Activated CD4-positive, alpha-beta T cell treated with anti-CD3 and anti-CD28 coated beads for 36 hours (primary cell): ENCODE results near the gene ALPI. TPM values are rescaled to one million over a fixed set of nuclear protein-coding genes. Genes with fewer than 3 reads are reported as not detected.

ENCODE experiments used
- ATAC-seq: fragments of 200-7000 bp; cut with Tn5 transposase; one replicate; pipeline ENCODE4 v1.10.0; 2021; ENCODE audit warnings: mild to moderate bottlenecking, moderate library complexity
- CTCF ChIA-PET: fragments of 350-600 bp; sonication (Branson Sonifier 250); formaldehyde crosslinking; loops from one replicate; lab custom pipeline; 2021; ENCODE audit warnings: antibody characterized with exemption; lab: Charles Lee
- POLR2A ChIA-PET: fragments of 350-600 bp; sonication (Branson Sonifier 250); formaldehyde crosslinking; loops from one replicate; lab custom pipeline; 2021; ENCODE audit warnings: antibody characterized with exemption, inconsistent platforms; lab: Charles Lee
- DNase-seq: peaks from one replicate; pipeline ENCODE4 v3.0.0-alpha.2; 2020
- H3K27ac Mint-ChIP-seq: one replicate; pipeline ENCODE4 v1.8.0; 2021; ENCODE audit warnings: mixed read lengths
- H3K27me3 Mint-ChIP-seq: one replicate; pipeline ENCODE4 v1.8.0; 2021; ENCODE audit warnings: mixed read lengths
- H3K36me3 Mint-ChIP-seq: one replicate; pipeline ENCODE4 v1.8.0; 2021; ENCODE audit warnings: low read depth, mixed read lengths
- H3K4me1 Mint-ChIP-seq: one replicate; pipeline ENCODE4 v1.8.0; 2021; ENCODE audit warnings: mixed read lengths
- H3K4me3 Mint-ChIP-seq: one replicate; pipeline ENCODE4 v1.8.0; 2021; ENCODE audit warnings: mild to moderate bottlenecking, moderate library complexity, mixed read lengths
- H3K9me3 Mint-ChIP-seq: one replicate; pipeline ENCODE4 v1.8.0; 2021; ENCODE audit warnings: low read depth, mixed read lengths
- intact Hi-C, 2 experiments: fragments of 100-400 bp; cut with DNase I in 1 of 2; cut with micrococcal nuclease in 1 of 2; formaldehyde crosslinking; loops; one replicate each; pipeline versions ENCODE4 v1.14.2 to v1.15.1; 2022 to 2024; cut with DNase I, micrococcal nuclease
- total RNA-seq, 2 experiments: library from RNA; stranded (reverse); gene quantifications; one replicate each; pipeline ENCODE4 v1.2.3, GENCODE V29; 2021

Gene ALPI
- total RNA-seq, 2 experiments from 2014 or later = not detected

GRCh38 chr2:232473467-232473890, 17.5 kb downstream of the ALPI start:
- CTCF ChIA-PET = no interaction called here

DNA sequence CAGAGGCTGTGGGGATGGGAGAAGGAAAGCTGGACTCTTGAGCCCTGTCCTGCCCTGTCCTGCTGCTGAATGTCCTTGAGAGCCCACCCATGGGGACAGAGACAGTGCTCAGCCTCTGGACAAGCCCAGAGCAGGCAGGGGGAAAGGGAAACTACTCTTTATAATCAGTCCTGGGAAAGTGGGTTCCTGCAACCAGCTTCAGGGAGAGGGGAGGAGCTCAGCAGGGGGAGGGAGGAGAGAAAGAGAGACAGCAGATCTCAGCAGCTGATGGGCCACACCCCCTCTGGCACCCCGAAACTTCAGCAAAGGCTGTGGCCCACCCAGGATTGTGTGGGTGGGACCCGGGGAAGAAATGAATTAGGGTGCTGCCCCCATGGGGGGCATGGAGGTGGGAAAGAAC, 20.1 kb downstream of the ALPI start:
- intact Hi-C loops = no loop called here
- no peaks in the 10 kb centered on the region for H3K4me1 Mint-ChIP-seq
- POLR2A ChIA-PET = no interaction called here
- peaks cover 13% of the 10 kb centered on the region for H3K9me3 Mint-ChIP-seq
- CTCF ChIA-PET = interaction anchor here (0.8 to 0.9 kb wide), 2 partner anchors 9 to 35 kb away, joined by 4 to 5 read pairs; no protein-coding TSS in a partner anchor
- H3K36me3 Mint-ChIP-seq = no peaks in the 10 kb centered on the region
- H3K27me3 Mint-ChIP-seq = peaks cover 21% of the 10 kb centered on the region
- ATAC-seq (no peak), DNase-seq (no peak)
- no peak overlapping the region for H3K27ac Mint-ChIP-seq
- no peak overlapping the region for H3K4me3 Mint-ChIP-seq

More at GRCh38 chr2:232473467-232473890, 17.5 kb downstream of the ALPI start:
- peaks cover 13% of the 10 kb centered on the region for H3K9me3 Mint-ChIP-seq
- no peak for DNase-seq
- H3K4me1 Mint-ChIP-seq = no peaks in the 10 kb centered on the region
- H3K27me3 Mint-ChIP-seq = peaks cover 28% of the 10 kb centered on the region
- POLR2A ChIA-PET = no interaction called here
- H3K4me3 Mint-ChIP-seq = no peak overlapping the region
- intact Hi-C loops = no loop called here
- H3K36me3 Mint-ChIP-seq = no peaks in the 10 kb centered on the region
- no peak overlapping the region for H3K27ac Mint-ChIP-seq
- ATAC-seq = no peak

GRCh38 chr2:232476791-232477190, 20.8 kb downstream of the ALPI start:
- H3K27me3 Mint-ChIP-seq = peaks cover 16% of the 10 kb centered on the region
- DNase-seq = no peak
- no peaks in the 10 kb centered on the region for H3K4me1 Mint-ChIP-seq
- peaks cover 10% of the 10 kb centered on the region for H3K9me3 Mint-ChIP-seq
- no peak overlapping the region for H3K4me3 Mint-ChIP-seq
- H3K27ac Mint-ChIP-seq = no peak overlapping the region
- H3K36me3 Mint-ChIP-seq = no peaks in the 10 kb centered on the region
- CTCF ChIA-PET = interaction anchor here (0.6 kb wide), 3 partner anchors 208 to 627 kb away, joined by 3 read pairs; no protein-coding TSS in a partner anchor
- POLR2A ChIA-PET = no interaction called here
- no peak for ATAC-seq
- intact Hi-C loops = no loop called here

DNA sequence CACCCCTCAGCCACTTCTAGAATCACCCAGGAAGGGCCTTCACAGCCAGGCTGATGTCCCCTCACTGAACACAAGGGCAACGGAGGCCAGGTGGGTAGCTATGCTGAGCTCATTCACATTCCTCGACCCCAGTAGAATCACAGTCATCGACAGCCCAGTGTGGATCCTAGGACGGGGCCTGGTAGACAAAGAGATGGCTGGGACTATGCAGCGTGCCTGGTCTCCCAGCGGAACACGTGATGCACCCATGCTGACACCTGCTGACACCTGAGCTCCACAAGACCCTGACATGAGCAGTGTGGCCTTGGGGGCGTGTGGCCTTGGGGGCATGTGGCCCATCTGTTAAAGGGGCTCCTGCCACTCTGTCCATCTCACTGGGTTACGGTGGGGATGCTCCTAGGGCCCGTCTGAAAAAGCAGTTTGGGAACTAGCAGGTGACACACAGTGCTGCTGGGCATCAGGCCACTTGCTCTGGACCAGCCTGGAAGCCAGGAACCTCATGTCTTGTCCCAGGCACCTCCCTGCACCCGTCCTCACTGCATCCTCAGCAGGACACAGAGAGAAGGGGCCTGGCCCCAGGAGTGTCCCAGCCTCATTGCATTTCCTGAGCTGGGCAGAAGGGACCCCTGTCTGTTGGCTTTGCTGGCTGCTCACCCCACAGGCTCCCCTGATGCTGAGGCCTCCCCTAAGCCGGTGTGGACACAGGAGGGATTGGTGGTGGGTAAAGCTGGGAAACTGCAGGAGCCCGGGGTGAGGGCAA, 22.0 kb downstream of the ALPI start:
- Mint-ChIP-seq H3K9me3 (peaks cover under 1% of the 10 kb centered on the region), H3K36me3 (no peaks in the 10 kb centered on the region), H3K27ac (no peak overlapping the region), H3K4me1 (no peaks in the 10 kb centered on the region), H3K27me3 (peaks cover 6% of the 10 kb centered on the region), H3K4me3 (no peak overlapping the region)
- intact Hi-C loops = no loop called here
- ChIA-PET POLR2A (no interaction called here), CTCF (no interaction called here)
- ATAC-seq (no peak), DNase-seq (no peak)

GRCh38 chr2:232478571-232479340, 22.8 kb downstream of the ALPI start:
- no peak for DNase-seq
- H3K9me3 Mint-ChIP-seq = no peaks in the 10 kb centered on the region
- CTCF ChIA-PET = no interaction called here
- H3K4me3 Mint-ChIP-seq = no peak overlapping the region
- POLR2A ChIA-PET = no interaction called here
- intact Hi-C loops = no loop called here
- peaks cover 6% of the 10 kb centered on the region for H3K27me3 Mint-ChIP-seq
- ATAC-seq = no peak
- no peak overlapping the region for H3K27ac Mint-ChIP-seq
- no peaks in the 10 kb centered on the region for H3K4me1 Mint-ChIP-seq
- H3K36me3 Mint-ChIP-seq = no peaks in the 10 kb centered on the region

GRCh38 chr2:232479341-232480200, 23.6 kb downstream of the ALPI start:
- Mint-ChIP-seq H3K36me3 (no peaks in the 10 kb centered on the region), H3K27ac (no peak overlapping the region), H3K4me3 (no peak overlapping the region), H3K9me3 (no peaks in the 10 kb centered on the region), H3K4me1 (no peaks in the 10 kb centered on the region), H3K27me3 (peaks cover 9% of the 10 kb centered on the region)
- DNase-seq = no peak
- intact Hi-C loops = no loop called here
- no peak for ATAC-seq
- POLR2A ChIA-PET = no interaction called here
- CTCF ChIA-PET = no interaction called here

GRCh38 chr2:232480201-232481190, 24.5 kb downstream of the ALPI start:
- ATAC-seq = no peak
- DNase-seq = no peak
- Mint-ChIP-seq H3K4me1 (peaks cover 3% of the 10 kb centered on the region), H3K9me3 (no peaks in the 10 kb centered on the region), H3K27me3 (peaks cover 13% of the 10 kb centered on the region), H3K4me3 (no peak overlapping the region), H3K27ac (no peak overlapping the region), H3K36me3 (no peaks in the 10 kb centered on the region)
- intact Hi-C loops = no loop called here
- CTCF ChIA-PET = no interaction called here
- POLR2A ChIA-PET = no interaction called here

DNA sequence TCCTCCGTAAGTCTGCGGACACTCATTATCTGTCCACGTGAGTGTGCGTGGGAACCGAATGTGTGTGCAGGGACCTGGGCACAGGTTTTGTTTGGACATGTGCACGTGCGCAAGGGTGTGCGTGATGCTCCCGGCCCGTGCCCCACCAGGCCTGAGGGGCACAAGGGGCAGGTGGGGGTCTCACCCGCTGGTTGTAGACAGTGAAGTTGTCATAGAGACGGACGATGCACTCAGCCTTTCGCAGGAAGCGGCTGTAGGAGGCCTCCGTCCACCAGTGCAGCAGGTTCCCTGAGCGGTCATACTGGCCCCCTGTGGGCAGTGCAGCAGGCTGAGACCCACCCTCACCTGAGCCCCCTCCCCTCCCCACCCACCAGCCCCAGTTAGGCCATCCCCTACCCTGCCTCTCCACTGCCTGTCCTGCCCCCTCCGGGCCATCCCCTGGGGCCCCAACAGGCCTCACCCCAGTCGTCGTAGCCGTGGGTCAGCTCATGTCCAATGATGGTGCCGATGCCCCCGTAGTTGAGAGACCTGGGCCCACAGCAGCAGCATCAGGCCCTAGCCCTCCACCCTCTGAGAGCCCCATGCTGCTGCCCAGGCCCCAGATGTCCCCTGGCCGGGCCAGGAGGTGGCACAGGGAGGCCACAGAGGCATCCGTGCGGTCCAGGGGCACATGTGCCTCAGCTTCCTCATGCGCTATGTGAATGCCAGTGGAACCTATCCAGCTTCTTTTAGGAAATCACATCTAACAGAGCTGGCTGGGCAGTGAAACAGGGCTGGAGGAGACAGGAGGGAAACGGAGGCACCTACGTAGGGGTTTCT, 25.6 kb downstream of the ALPI start:
- ChIA-PET CTCF (no interaction called here), POLR2A (no interaction called here)
- DNase-seq = no peak
- H3K4me1 Mint-ChIP-seq = peaks cover 3% of the 10 kb centered on the region
- H3K9me3 Mint-ChIP-seq = no peaks in the 10 kb centered on the region
- H3K27ac Mint-ChIP-seq = no peak overlapping the region
- no peaks in the 10 kb centered on the region for H3K36me3 Mint-ChIP-seq
- ATAC-seq = no peak
- H3K27me3 Mint-ChIP-seq = peaks cover 13% of the 10 kb centered on the region
- intact Hi-C loops = no loop called here
- H3K4me3 Mint-ChIP-seq = no peak overlapping the region

DNA sequence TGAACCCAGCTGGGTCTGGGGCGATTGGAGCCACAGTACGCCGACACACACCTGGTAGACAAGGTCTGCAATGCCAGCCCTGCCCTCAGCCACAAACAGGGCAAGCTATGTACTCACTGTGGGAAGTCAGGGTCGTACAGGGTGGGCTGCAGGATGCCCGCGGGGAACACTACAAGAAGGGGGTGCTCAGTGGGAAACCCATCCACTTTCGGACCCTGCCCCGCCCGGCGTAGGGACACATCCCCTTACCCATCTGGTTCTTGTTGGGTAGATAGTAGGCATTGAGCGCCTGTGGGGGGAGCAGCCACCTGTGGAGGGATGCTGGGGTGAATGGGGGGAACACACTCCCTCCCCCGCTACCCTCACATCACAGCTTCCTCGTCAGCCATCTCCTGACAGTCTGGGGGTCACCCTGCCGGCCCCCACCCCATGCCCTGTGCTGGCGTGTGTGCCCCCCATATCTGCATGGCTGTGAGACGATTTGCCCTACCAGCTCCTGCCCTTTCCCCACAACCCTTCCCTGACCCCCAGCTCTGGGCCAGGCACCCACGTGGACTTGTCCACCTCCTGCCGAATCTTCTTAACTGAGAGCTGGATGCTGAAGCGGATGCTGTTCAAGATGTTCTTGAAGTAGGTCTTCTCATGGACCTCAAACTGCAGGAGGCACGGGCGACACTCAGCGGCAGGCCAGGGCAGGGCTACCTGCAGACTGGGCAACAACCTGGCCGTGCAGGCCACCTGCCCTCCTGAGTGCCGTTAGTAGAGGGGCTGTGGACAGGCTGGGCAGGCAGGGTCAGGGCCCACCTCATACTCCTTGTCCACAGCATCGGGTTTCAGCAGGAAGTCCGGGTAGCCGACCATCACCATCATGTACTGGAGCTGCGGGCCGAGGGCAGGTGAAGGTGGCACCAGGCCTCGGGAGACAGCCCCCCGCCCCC, 26.6 kb downstream of the ALPI start:
- CTCF ChIA-PET = no interaction called here
- POLR2A ChIA-PET = no interaction called here
- Mint-ChIP-seq H3K4me3 (no peak overlapping the region), H3K27ac (no peak overlapping the region), H3K4me1 (peaks cover 3% of the 10 kb centered on the region), H3K9me3 (no peaks in the 10 kb centered on the region), H3K36me3 (no peaks in the 10 kb centered on the region), H3K27me3 (peaks cover 16% of the 10 kb centered on the region)
- no peak for ATAC-seq
- no peak for DNase-seq
- intact Hi-C loops = no loop called here
